ENCODE results near the gene FBXO46. TPM values are rescaled to one million over a fixed set of nuclear protein-coding genes. Genes with fewer than 3 reads are reported as not detected.
A peak's percentile ranks its signal among the peaks of the same experiment; 100 is the strongest.

FBXO46 gene
- total and polyA plus RNA-seq, 2 of the 13 experiments (the other 11 are each of a cell fraction or from before 2014, with no cell fraction given) = 6.2 to 6.4 TPM

DNA sequence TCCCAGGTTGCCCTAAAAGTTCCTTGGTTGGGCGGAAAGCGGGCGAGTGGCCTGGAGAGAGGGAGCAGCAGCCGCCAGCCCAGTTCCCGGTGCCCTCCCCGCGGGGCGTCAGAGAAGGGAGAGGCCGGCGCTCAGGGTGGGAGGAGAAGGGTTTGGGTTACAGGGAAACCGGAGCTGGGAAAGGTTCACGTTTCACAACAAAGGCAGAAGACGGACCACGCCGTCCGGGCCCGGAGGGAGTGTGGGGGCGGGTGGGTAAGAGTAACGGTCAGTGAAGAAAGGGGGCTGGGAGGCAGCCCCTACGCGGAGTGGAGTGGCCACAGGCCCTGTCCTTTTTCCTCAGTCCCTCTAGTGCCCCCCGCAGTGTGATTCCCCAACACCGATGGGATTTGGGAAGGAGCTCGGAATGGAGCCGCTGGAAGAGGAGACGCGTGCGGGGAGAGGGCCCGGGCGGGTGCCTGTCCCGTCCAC is 36.7 kb upstream of the FBXO46 start (continued):
- TF ChIP-seq SRSF9 (IDR thresholded peaks at IDR 0.05; ENCODE audit: borderline replicate concordance, insufficient read depth, low read depth, low read length, poor library complexity, severe bottlenecking) = no peak
- no peak for TF ChIP-seq SOX6 (IDR thresholded peaks at IDR 0.05)
- TF ChIP-seq SOX6 (CRISPR knock-in tag; IDR thresholded peaks at IDR 0.05) = no peak; the same call in 1 of the 2 replicates
- TF ChIP-seq SETDB1 (CRISPR knock-in tag; IDR thresholded peaks at IDR 0.05; ENCODE audit: borderline replicate concordance) = no peak
- TF ChIP-seq ATAD3A (CRISPR knock-in tag; IDR thresholded peaks at IDR 0.05) = no peak
- TF ChIP-seq CBX1 (IDR thresholded peaks at IDR 0.05; ENCODE audit: low read depth) = no peak
- TF ChIP-seq, protein P1, sequence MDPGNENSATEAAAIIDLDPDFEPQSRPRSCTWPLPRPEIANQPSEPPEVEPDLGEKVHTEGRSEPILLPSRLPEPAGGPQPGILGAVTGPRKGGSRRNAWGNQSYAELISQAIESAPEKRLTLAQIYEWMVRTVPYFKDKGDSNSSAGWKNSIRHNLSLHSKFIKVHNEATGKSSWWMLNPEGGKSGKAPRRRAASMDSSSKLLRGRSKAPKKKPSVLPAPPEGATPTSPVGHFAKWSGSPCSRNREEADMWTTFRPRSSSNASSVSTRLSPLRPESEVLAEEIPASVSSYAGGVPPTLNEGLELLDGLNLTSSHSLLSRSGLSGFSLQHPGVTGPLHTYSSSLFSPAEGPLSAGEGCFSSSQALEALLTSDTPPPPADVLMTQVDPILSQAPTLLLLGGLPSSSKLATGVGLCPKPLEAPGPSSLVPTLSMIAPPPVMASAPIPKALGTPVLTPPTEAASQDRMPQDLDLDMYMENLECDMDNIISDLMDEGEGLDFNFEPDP (CRISPR knock-in tag; conservative IDR thresholded peaks at IDR 0.05) = no peak
- no peak for TF ChIP-seq ZNF451 (CRISPR knock-in tag; IDR thresholded peaks at IDR 0.05)
- no peak for TF ChIP-seq SMARCC2 (IDR thresholded peaks at IDR 0.05)
- TF ChIP-seq, protein P2, sequence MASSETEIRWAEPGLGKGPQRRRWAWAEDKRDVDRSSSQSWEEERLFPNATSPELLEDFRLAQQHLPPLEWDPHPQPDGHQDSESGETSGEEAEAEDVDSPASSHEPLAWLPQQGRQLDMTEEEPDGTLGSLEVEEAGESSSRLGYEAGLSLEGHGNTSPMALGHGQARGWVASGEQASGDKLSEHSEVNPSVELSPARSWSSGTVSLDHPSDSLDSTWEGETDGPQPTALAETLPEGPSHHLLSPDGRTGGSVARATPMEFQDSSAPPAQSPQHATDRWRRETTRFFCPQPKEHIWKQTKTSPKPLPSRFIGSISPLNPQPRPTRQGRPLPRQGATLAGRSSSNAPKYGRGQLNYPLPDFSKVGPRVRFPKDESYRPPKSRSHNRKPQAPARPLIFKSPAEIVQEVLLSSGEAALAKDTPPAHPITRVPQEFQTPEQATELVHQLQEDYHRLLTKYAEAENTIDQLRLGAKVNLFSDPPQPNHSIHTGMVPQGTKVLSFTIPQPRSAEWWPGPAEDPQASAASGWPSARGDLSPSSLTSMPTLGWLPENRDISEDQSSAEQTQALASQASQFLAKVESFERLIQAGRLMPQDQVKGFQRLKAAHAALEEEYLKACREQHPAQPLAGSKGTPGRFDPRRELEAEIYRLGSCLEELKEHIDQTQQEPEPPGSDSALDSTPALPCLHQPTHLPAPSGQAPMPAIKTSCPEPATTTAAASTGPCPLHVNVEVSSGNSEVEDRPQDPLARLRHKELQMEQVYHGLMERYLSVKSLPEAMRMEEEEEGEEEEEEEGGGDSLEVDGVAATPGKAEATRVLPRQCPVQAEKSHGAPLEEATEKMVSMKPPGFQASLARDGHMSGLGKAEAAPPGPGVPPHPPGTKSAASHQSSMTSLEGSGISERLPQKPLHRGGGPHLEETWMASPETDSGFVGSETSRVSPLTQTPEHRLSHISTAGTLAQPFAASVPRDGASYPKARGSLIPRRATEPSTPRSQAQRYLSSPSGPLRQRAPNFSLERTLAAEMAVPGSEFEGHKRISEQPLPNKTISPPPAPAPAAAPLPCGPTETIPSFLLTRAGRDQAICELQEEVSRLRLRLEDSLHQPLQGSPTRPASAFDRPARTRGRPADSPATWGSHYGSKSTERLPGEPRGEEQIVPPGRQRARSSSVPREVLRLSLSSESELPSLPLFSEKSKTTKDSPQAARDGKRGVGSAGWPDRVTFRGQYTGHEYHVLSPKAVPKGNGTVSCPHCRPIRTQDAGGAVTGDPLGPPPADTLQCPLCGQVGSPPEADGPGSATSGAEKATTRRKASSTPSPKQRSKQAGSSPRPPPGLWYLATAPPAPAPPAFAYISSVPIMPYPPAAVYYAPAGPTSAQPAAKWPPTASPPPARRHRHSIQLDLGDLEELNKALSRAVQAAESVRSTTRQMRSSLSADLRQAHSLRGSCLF (CRISPR knock-in tag; IDR thresholded peaks at IDR 0.05; ENCODE audit: borderline replicate concordance) = no peak
- TF ChIP-seq RNF2 (conservative IDR thresholded peaks at IDR 0.05; ENCODE audit: low read depth) = no peak
- no peak for TF ChIP-seq ZKSCAN8 (CRISPR knock-in tag; IDR thresholded peaks at IDR 0.05; ENCODE audit: borderline replicate concordance)
- TF ChIP-seq ZNF776 (CRISPR knock-in tag; IDR thresholded peaks at IDR 0.05) = no peak
- no peak for TF ChIP-seq ZEB1 (IDR thresholded peaks at IDR 0.05; ENCODE audit: insufficient replicate concordance, low read depth)
- TF ChIP-seq ZNF260 (CRISPR knock-in tag; IDR thresholded peaks at IDR 0.05; ENCODE audit: borderline replicate concordance, low read depth) = no peak
- TF ChIP-seq, protein P3, sequence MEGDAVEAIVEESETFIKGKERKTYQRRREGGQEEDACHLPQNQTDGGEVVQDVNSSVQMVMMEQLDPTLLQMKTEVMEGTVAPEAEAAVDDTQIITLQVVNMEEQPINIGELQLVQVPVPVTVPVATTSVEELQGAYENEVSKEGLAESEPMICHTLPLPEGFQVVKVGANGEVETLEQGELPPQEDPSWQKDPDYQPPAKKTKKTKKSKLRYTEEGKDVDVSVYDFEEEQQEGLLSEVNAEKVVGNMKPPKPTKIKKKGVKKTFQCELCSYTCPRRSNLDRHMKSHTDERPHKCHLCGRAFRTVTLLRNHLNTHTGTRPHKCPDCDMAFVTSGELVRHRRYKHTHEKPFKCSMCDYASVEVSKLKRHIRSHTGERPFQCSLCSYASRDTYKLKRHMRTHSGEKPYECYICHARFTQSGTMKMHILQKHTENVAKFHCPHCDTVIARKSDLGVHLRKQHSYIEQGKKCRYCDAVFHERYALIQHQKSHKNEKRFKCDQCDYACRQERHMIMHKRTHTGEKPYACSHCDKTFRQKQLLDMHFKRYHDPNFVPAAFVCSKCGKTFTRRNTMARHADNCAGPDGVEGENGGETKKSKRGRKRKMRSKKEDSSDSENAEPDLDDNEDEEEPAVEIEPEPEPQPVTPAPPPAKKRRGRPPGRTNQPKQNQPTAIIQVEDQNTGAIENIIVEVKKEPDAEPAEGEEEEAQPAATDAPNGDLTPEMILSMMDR (CRISPR knock-in tag; IDR thresholded peaks at IDR 0.05) = no peak
- TF ChIP-seq, protein P4, sequence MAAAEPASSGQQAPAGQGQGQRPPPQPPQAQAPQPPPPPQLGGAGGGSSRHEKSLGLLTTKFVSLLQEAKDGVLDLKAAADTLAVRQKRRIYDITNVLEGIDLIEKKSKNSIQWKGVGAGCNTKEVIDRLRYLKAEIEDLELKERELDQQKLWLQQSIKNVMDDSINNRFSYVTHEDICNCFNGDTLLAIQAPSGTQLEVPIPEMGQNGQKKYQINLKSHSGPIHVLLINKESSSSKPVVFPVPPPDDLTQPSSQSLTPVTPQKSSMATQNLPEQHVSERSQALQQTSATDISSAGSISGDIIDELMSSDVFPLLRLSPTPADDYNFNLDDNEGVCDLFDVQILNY (CRISPR knock-in tag; conservative IDR thresholded peaks at IDR 0.05) = no peak
- TF ChIP-seq, protein P5, sequence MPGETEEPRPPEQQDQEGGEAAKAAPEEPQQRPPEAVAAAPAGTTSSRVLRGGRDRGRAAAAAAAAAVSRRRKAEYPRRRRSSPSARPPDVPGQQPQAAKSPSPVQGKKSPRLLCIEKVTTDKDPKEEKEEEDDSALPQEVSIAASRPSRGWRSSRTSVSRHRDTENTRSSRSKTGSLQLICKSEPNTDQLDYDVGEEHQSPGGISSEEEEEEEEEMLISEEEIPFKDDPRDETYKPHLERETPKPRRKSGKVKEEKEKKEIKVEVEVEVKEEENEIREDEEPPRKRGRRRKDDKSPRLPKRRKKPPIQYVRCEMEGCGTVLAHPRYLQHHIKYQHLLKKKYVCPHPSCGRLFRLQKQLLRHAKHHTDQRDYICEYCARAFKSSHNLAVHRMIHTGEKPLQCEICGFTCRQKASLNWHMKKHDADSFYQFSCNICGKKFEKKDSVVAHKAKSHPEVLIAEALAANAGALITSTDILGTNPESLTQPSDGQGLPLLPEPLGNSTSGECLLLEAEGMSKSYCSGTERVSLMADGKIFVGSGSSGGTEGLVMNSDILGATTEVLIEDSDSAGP (CRISPR knock-in tag; IDR thresholded peaks at IDR 0.05; ENCODE audit: borderline replicate concordance) = no peak; the same call in 1 of the 2 replicates
- TF ChIP-seq ZNF878 (CRISPR knock-in tag; IDR thresholded peaks at IDR 0.05) = no peak
- peak; percentile 26; the same call in 1 of the 2 replicates for TF ChIP-seq FOXK2 (IDR thresholded peaks at IDR 0.05)
- no peak for TF ChIP-seq HES4 (CRISPR knock-in tag; IDR thresholded peaks at IDR 0.05; ENCODE audit: borderline replicate concordance)
